HUES48 (cell line): Measurements from ENCODE around the gene PPP4R3A.

ENCODE experiments used
- H3K27ac ChIP-seq: one replicate; pipeline ENCODE4 v1.7.0; 2013; ENCODE audit warnings: low read depth, low read length, inconsistent platforms
- H3K27me3 ChIP-seq: 2 replicates; pipeline ENCODE4 v1.6.1; 2013; ENCODE audit warnings: mild to moderate bottlenecking, low read length; ENCODE audit not compliant: control insufficient read depth, insufficient read depth
- H3K36me3 ChIP-seq: 2 replicates; pipeline ENCODE4 v1.6.1; 2013; ENCODE audit warnings: low read length; ENCODE audit not compliant: control insufficient read depth, insufficient read depth
- H3K4me1 ChIP-seq: 2 replicates; pipeline ENCODE4 v1.6.1; 2013; ENCODE audit warnings: mild to moderate bottlenecking, low read length; ENCODE audit not compliant: control insufficient read depth, insufficient read depth
- H3K4me3 ChIP-seq: 2 replicates; pipeline ENCODE4 v1.5.1; 2013; ENCODE audit warnings: mild to moderate bottlenecking, low read depth, low read length
- H3K9ac ChIP-seq: 2 replicates; pipeline ENCODE4 v1.6.1; 2013; ENCODE audit warnings: mild to moderate bottlenecking, low read depth, low read length, moderate library complexity
- H3K9me3 ChIP-seq: 2 replicates; pipeline ENCODE4 v1.6.1; 2013; ENCODE audit warnings: low read length; ENCODE audit not compliant: control insufficient read depth, insufficient read depth

Gene PPP4R3A

DNA sequence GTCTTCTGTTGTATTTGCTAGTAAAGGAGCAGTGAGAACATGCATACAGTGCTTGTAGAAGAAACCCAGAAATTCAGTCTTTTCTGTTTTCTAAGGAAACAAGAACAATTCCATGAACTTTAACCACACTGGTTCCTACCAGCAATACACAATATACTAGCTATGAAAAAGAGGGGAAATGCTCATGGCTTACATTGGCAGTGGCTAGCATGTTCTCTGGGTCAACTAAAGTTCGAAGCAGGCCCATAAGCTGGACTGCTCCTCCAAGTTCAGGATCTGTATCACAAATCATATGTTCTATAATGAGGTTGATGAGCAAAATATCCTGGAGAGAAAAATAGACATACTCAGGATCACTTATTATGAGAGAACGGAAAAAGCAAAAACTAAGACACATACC, 37.1 kb downstream of the PPP4R3A start:
- H3K27ac ChIP-seq = no peak overlapping the region
- H3K27me3 ChIP-seq = no peaks in the 10 kb centered on the region
- no peaks in the 10 kb centered on the region for H3K4me1 ChIP-seq
- no peaks in the 10 kb centered on the region for H3K9me3 ChIP-seq
- H3K36me3 ChIP-seq = peaks cover 97% of the 10 kb centered on the region
- H3K4me3 ChIP-seq = no peak overlapping the region
- H3K9ac ChIP-seq = no peak overlapping the region

DNA sequence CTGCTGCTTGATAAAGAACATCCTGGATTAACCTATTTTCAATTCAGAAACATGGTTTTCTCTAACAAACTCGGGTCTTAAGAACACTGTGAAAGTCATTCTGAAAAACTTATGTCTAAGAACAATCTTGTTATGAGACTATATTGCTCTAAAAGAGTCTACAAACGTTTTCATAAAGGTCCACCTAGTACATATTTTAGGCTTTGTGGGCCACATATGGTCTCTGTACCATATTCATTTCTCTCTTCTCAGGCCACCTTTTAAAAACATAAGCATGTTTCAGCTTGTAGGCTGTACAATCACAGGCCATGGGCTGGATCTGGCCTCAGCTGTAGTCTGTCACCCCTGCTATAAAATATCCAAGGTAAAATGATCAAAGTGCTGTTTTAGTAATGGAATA, 39.9 kb downstream of the PPP4R3A start:
- Histone ChIP-seq H3K9me3 (no peaks in the 10 kb centered on the region), H3K27ac (no peak overlapping the region), H3K27me3 (no peaks in the 10 kb centered on the region), H3K9ac (no peak overlapping the region), H3K36me3 (peaks cover 97% of the 10 kb centered on the region), H3K4me1 (no peaks in the 10 kb centered on the region), H3K4me3 (no peak overlapping the region)

DNA sequence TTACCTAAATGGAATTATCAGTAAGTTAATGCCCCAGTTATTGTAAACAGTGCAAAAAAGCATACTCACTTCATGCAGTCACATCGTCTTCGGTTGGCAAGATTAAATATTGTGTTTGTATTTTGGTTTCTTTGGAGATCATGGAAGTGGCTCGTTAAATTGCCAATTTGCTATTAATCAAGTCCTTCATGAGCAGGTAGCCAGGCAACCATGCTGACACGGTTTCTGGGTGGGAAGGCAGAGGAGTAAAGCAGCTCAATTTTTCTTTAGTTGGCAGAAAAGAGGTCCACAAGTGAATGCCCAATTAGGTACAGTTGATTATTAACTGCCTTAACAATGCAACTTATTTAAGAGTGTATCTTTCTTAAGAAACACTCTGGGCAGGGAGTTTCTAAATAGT, 43.9 kb downstream of the PPP4R3A start:
- peaks cover 97% of the 10 kb centered on the region for H3K36me3 ChIP-seq
- H3K9ac ChIP-seq = no peak overlapping the region
- no peaks in the 10 kb centered on the region for H3K9me3 ChIP-seq
- H3K4me3 ChIP-seq = no peak overlapping the region
- no peaks in the 10 kb centered on the region for H3K4me1 ChIP-seq
- no peak overlapping the region for H3K27ac ChIP-seq
- no peaks in the 10 kb centered on the region for H3K27me3 ChIP-seq

DNA sequence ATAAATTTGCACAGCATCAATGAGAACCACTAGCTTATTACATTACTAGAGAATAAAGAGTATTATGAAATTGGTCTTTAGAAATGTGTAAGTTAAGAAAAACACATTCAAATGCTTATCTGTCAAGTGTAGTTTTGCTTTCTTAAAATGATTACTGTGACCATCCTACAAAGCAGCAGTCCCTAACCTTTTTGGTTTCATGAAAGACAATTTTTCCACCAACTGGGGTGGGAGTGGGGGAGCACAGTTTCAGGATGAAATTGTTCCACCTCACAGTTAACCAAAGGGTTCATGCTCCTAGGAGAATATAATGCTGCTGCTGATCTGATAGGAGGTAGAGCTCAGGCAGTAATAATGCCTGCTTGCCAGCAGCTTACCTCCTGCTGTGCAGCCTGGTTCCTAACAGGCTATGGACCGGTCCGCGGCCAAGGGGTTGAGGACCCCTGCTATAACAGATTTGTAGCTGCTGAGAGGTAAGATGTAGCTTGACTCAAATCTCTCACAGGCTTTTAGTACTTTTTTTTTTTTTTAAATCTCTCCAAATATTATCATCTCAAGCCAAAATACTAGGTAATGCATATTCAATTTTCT, 45.4 kb downstream of the PPP4R3A start:
- no peaks in the 10 kb centered on the region for H3K9me3 ChIP-seq
- no peaks in the 10 kb centered on the region for H3K4me1 ChIP-seq
- no peak overlapping the region for H3K9ac ChIP-seq
- H3K27ac ChIP-seq = no peak overlapping the region
- no peaks in the 10 kb centered on the region for H3K27me3 ChIP-seq
- no peak overlapping the region for H3K4me3 ChIP-seq
- H3K36me3 ChIP-seq = peaks cover 97% of the 10 kb centered on the region

DNA sequence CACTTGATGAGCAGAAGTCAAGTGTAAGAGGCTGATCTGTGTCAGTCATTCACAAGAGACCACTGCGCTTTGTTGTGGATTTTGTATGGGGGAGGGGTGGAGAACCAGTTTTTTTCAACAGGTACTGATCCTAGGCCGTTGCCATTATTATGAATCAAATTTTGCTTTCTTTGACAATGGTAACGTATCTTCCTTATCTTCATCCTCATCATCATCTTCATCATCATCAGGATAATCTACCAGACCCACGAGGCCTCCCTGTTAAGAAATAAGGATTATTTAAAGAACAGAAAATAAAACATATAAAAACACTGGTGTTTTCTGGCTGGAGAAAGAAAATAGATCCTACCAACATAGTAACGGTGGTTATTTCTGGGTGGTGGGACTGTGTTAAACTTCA, 51.5 kb downstream of the PPP4R3A start:
- Histone ChIP-seq H3K36me3 (peaks cover 82% of the 10 kb centered on the region), H3K27ac (no peak overlapping the region), H3K4me3 (no peak overlapping the region), H3K4me1 (no peaks in the 10 kb centered on the region), H3K9ac (no peak overlapping the region), H3K27me3 (no peaks in the 10 kb centered on the region), H3K9me3 (no peaks in the 10 kb centered on the region)

DNA sequence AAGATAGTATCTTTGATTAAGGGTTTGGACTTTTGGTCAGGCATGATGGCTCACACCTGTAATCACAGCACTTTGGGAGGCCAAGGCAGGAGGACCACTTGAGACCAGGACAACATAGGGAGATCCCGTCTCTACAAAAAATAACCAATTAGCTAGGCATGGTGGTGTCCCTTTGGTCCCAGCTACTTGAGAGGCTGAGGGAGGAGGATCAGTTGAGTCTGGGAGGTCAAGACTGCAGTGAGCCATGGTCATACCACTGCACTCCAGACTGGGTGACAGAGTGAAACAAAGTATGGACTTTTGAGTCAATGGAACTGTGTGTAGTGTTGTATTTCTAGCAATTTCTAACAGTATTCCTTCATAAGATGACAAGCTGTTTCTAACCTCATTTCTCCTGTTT, 53.8 kb downstream of the PPP4R3A start:
- no peaks in the 10 kb centered on the region for H3K4me1 ChIP-seq
- no peaks in the 10 kb centered on the region for H3K27me3 ChIP-seq
- peaks cover 58% of the 10 kb centered on the region for H3K36me3 ChIP-seq

DNA sequence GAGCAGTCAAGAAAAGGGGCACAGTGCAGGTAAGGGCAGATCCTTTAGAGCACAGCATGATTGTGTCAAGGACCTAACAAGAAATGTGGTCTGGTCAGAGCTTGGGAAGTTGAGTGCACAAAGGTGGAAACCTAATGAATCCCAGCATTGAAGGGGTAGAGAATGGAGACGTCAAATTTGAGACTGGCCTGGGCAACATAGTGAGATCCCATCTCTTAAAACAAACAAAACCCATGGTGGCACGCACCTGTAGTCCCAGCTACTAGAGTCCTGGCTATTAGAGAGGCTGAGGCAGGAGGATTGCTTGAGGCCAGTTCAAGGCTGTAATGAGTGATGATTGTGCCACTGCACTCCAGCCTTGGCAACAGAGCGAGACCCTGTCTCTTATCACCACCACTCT, 55.5 kb downstream of the PPP4R3A start:
- no peak overlapping the region for H3K27ac ChIP-seq
- peaks cover 42% of the 10 kb centered on the region for H3K36me3 ChIP-seq
- H3K4me1 ChIP-seq = no peaks in the 10 kb centered on the region
- no peak overlapping the region for H3K9ac ChIP-seq
- no peak overlapping the region for H3K4me3 ChIP-seq
- H3K27me3 ChIP-seq = no peaks in the 10 kb centered on the region
- no peaks in the 10 kb centered on the region for H3K9me3 ChIP-seq

More for the DNA sequence above, 53.8 kb downstream of the PPP4R3A start:
- H3K27ac ChIP-seq = no peak overlapping the region
- H3K9me3 ChIP-seq = no peaks in the 10 kb centered on the region
- no peak overlapping the region for H3K4me3 ChIP-seq
- H3K9ac ChIP-seq = no peak overlapping the region

DNA sequence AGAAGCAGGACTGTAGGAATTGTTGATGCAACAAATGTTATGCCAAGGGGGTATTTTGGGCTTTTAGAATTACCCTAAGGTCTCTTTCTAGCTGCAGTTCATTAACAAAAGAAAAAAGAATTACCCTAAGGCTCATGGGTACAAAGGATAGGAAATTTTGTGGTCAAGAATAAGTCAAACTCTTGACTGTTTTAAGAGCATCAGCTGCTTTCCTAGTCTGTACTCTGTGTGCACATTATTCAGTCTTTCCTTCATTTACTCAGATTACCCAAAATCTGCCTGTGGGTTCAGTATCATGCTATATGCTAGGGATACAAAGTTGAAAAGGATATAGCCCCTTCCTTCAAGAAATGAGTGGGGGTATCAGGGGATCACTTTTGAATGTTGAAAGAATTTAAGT, 56.0 kb downstream of the PPP4R3A start:
- Histone ChIP-seq H3K9ac (no peak overlapping the region), H3K9me3 (no peaks in the 10 kb centered on the region), H3K27ac (no peak overlapping the region), H3K27me3 (no peaks in the 10 kb centered on the region), H3K36me3 (peaks cover 38% of the 10 kb centered on the region), H3K4me3 (no peak overlapping the region), H3K4me1 (no peaks in the 10 kb centered on the region)

DNA sequence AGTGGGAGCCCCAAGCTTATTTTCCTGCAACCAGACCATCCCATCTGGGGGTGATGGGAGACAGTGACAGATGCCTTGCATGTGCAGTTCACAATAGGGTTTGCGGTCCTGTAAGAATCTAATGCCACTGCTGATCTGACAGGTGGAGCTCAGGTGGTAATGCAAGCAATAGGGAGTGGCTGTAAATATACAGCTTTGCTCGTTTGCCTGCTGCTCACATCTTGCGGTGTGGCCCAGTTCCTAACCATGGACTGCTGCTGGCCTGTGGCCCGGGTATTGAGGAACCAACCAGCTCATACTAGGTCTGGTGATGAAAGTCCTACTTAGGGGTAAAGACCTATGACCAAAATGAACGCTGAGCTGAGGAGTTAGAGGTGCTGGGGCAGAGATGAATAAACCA, 56.4 kb downstream of the PPP4R3A start:
- Histone ChIP-seq H3K9ac (no peak overlapping the region), H3K4me1 (no peaks in the 10 kb centered on the region), H3K27me3 (no peaks in the 10 kb centered on the region), H3K9me3 (no peaks in the 10 kb centered on the region), H3K36me3 (peaks cover 34% of the 10 kb centered on the region), H3K27ac (no peak overlapping the region), H3K4me3 (no peak overlapping the region)

DNA sequence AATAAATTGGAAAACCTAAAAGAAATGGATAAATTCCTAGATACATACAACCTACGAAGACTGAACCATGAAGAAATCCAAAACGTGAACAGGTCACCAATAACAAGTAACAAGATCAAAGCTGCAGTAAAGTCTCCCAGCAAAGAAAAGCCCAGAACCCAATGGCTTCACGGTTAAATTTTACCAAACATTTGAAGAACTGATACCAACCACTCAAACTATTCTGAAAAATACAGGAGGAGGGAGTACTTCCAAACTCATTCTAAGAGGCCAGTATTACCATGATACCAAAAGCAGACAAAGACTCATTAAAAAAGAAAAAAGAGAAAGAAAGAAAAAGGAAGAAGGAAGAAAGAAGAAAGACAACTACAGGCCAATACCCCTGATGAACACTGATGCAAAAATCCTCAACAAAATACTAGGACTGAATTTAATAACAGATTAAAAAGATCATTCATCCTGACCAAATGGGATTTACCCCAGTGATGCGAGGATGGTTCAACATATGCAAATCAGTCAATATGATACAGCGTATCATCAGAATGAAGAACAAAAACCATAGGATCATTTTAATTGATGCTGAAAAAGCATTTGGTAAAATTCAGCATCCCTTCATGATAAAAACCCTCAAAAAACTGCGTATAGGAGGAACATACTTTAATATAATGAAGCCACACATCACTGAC, 65.6 kb downstream of the PPP4R3A start:
- H3K9ac ChIP-seq = no peak overlapping the region
- H3K9me3 ChIP-seq = peaks cover 5% of the 10 kb centered on the region
- no peaks in the 10 kb centered on the region for H3K36me3 ChIP-seq
- H3K4me3 ChIP-seq = no peak overlapping the region
- no peaks in the 10 kb centered on the region for H3K4me1 ChIP-seq
- H3K27me3 ChIP-seq = no peaks in the 10 kb centered on the region
- H3K27ac ChIP-seq = no peak overlapping the region

DNA sequence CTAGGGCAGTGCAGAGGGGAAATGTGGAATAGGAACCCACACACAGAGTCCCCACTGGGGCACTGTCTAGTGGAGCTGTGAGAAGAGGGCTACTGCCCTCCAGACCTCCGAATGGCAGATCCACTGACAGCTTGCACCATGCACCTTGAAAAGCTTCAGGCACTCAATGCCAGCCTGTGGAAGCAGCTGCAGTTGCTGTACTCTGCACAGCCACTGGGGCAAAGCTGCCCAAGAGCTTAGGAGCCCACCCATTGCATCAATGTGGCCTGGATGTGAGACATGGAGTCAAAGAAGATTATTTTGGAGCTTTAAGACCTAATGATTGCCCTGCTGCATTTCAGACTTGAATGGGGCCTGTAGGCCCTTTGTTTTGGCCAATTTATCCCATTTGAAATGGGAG, 70.8 kb downstream of the PPP4R3A start:
- no peak overlapping the region for H3K27ac ChIP-seq
- H3K27me3 ChIP-seq = no peaks in the 10 kb centered on the region
- no peak overlapping the region; the same call in 1 of the 2 replicates for H3K4me3 ChIP-seq
- no peaks in the 10 kb centered on the region for H3K4me1 ChIP-seq
- no peak overlapping the region for H3K9ac ChIP-seq
- H3K36me3 ChIP-seq = no peaks in the 10 kb centered on the region
- H3K9me3 ChIP-seq = peaks cover 28% of the 10 kb centered on the region
